K562 (cell line): Measurements from ENCODE around the gene LRP4. TPM values are rescaled to one million over a fixed set of nuclear protein-coding genes. Genes with fewer than 3 reads are reported as not detected.

Experiments used
- ELF1 ChIP-seq: fragments of 200-800 bp; sonication (Bioruptor generic); IDR thresholded peaks from 2 replicates; pipeline ENCODE4 v1.6.1; 2016; ENCODE audit warnings: missing genetic modification characterization, missing compliant biosample characterization
- ETV6 ChIP-seq, 3 experiments: fragments of 150-350 bp in 1 of 3; sonication (generic) in 1 of 3; formaldehyde crosslinking in 1 of 3; IDR thresholded peaks; 2 replicates each; pipeline versions ENCODE4 v1.6.1 to v1.8.0; 2014 to 2022; ENCODE audit warnings: borderline replicate concordance in 2 of 3, low read depth in 2 of 3, antibody characterized with exemption in 1 of 3, low read length in 1 of 3, mild to moderate bottlenecking in 1 of 3, missing genetic modification reagents in 1 of 3
- FOXJ2 ChIP-seq: fragments of 200-800 bp; sonication (Bioruptor generic); IDR thresholded peaks from 2 replicates; pipeline ENCODE4 v1.6.1; 2016; ENCODE audit warnings: missing genetic modification characterization, missing compliant biosample characterization
- FOXJ3 ChIP-seq: sonication (generic); formaldehyde crosslinking; IDR thresholded peaks from 2 replicates; pipeline ENCODE4 v1.4.0; 2020; ENCODE audit warnings: mild to moderate bottlenecking, missing genetic modification reagents
- HCFC1 ChIP-seq: IDR thresholded peaks from 2 replicates; pipeline ENCODE4 v1.6.1; 2012; ENCODE audit warnings: low read depth, low read length, improper control_type of control experiment
- HDAC8 ChIP-seq: fragments of 450-650 bp; IDR thresholded peaks from 2 replicates; pipeline ENCODE4 v1.6.1; 2016; ENCODE audit warnings: mild to moderate bottlenecking, missing genetic modification characterization, moderate library complexity, missing compliant biosample characterization
- HMG20A ChIP-seq: fragments of 450-650 bp; formaldehyde crosslinking; conservative IDR thresholded peaks from 2 replicates; pipeline ENCODE4 v1.4.0; 2020; ENCODE audit warnings: mild to moderate bottlenecking, mixed read lengths
- HNRNPH1 ChIP-seq: fragments of 200-400 bp; formaldehyde crosslinking; optimal IDR thresholded peaks from 2 replicates; pipeline ENCODE3; 2017; ENCODE audit warnings: low read depth, mild to moderate bottlenecking, low read length, moderate library complexity
- ILK ChIP-seq: fragments of 450-650 bp; IDR thresholded peaks from 2 replicates; pipeline ENCODE4 v1.6.1; 2016; ENCODE audit warnings: missing genetic modification characterization, low read depth, mild to moderate bottlenecking, missing compliant biosample characterization, moderate library complexity, borderline replicate concordance
- NCOA1 ChIP-seq: fragments of 450-650 bp; IDR thresholded peaks from 2 replicates; pipeline ENCODE4 v1.6.1; 2016; ENCODE audit warnings: low read depth
- NCOA2 ChIP-seq, 2 experiments: fragments of 450-650 bp; IDR thresholded peaks; 2 replicates each; pipeline ENCODE4 v1.6.1; 2018; ENCODE audit warnings: mild to moderate bottlenecking in 2 of 2, moderate library complexity in 1 of 2; ENCODE audit not compliant: partially characterized antibody in 2 of 2
- NCOA4 ChIP-seq: fragments of 450-650 bp; IDR thresholded peaks from 2 replicates; pipeline ENCODE4 v1.6.1; 2018; ENCODE audit warnings: mild to moderate bottlenecking; ENCODE audit not compliant: partially characterized antibody
- NEUROD1 ChIP-seq: fragments of 150-350 bp; IDR thresholded peaks from 2 replicates; pipeline ENCODE4 v1.6.1; 2014; ENCODE audit warnings: borderline replicate concordance, low read length, low read depth; ENCODE audit not compliant: partially characterized antibody
- PTBP1 ChIP-seq: fragments of 200-400 bp; formaldehyde crosslinking; IDR thresholded peaks from 2 replicates; pipeline ENCODE4 v1.6.1; 2017; ENCODE audit warnings: low read depth, low read length
- SOX6 ChIP-seq: fragments of 450-650 bp; IDR thresholded peaks from 2 replicates; pipeline ENCODE4 v1.6.1; 2014; ENCODE audit warnings: mild to moderate bottlenecking
- TAF15 ChIP-seq: fragments of 200-400 bp; formaldehyde crosslinking; IDR thresholded peaks from 2 replicates; pipeline ENCODE4 v1.6.1; 2017; ENCODE audit warnings: mild to moderate bottlenecking, low read depth, low read length, moderate library complexity
- ZSCAN32 ChIP-seq: fragments of 450-650 bp; formaldehyde crosslinking; IDR thresholded peaks from 2 replicates; pipeline ENCODE4 v1.4.0; 2020; ENCODE audit warnings: mild to moderate bottlenecking, moderate library complexity
- polyA plus RNA-seq, 8 experiments: library from polyadenylated mRNA; depleted of rRNA in 4 of 8; stranded (reverse) in 5 of 8; unstranded in 3 of 8; fragments of >200 nt; fragmentation: Nextera tagmentation in 2 of 8; fragmentation: Illumina TruSeq in 1 of 8; extraction: Ambion mirVana in 2 of 8; extraction: Trizol in 1 of 8; gene quantifications; 2 replicates each; pipeline versions ENCODE4 v1.2.1 to v1.2.3, GENCODE V29; 2011 to 2014; ENCODE audit warnings: inconsistent platforms in 1 of 8, missing spikeins in 1 of 8
- total RNA-seq, 7 experiments: library from RNA; depleted of rRNA in 6 of 7; stranded (reverse); fragments of >200 nt in 6 of 7; fragmentation: Illumina TruSeq in 2 of 7; extraction: Trizol in 2 of 7; gene quantifications; 2 replicates each; pipeline versions ENCODE4 v1.2.1 to v1.2.3, GENCODE V29; 2011 to 2021; ENCODE audit warnings: low replicate concordance in 1 of 7
- TF ChIP-seq, protein P1 (sequence below): fragments of 250-450 bp; sonication (Bioruptor Pico); IDR thresholded peaks from 2 replicates; pipeline ENCODE4 v1.5.0; 2022; ENCODE audit warnings: mild to moderate bottlenecking
- TF ChIP-seq, protein P2 (sequence below): fragments of 450-650 bp; formaldehyde crosslinking; IDR thresholded peaks from 2 replicates; pipeline ENCODE4 v1.4.0; 2022; ENCODE audit warnings: missing genetic modification characterization
- TF ChIP-seq, protein P3 (sequence below): sonication (generic); formaldehyde crosslinking; IDR thresholded peaks from 2 replicates; pipeline ENCODE4 v1.8.0; 2022; ENCODE audit warnings: mild to moderate bottlenecking, missing genetic modification reagents
- TF ChIP-seq, protein P4 (sequence below): sonication (generic); formaldehyde crosslinking; IDR thresholded peaks from 2 replicates; pipeline ENCODE4 v1.8.0; 2022; ENCODE audit warnings: missing genetic modification reagents, mild to moderate bottlenecking, borderline replicate concordance
- TF ChIP-seq, protein P5 (sequence below): sonication (generic); IDR thresholded peaks from 2 replicates; pipeline ENCODE4 v1.6.1; 2016

The LRP4 gene
- total and polyA plus RNA-seq, 9 of the 15 experiments (the other 6 are each of a cell fraction or from before 2014, with no cell fraction given): 0.04 to 0.54 (median 0.10) TPM

DNA sequence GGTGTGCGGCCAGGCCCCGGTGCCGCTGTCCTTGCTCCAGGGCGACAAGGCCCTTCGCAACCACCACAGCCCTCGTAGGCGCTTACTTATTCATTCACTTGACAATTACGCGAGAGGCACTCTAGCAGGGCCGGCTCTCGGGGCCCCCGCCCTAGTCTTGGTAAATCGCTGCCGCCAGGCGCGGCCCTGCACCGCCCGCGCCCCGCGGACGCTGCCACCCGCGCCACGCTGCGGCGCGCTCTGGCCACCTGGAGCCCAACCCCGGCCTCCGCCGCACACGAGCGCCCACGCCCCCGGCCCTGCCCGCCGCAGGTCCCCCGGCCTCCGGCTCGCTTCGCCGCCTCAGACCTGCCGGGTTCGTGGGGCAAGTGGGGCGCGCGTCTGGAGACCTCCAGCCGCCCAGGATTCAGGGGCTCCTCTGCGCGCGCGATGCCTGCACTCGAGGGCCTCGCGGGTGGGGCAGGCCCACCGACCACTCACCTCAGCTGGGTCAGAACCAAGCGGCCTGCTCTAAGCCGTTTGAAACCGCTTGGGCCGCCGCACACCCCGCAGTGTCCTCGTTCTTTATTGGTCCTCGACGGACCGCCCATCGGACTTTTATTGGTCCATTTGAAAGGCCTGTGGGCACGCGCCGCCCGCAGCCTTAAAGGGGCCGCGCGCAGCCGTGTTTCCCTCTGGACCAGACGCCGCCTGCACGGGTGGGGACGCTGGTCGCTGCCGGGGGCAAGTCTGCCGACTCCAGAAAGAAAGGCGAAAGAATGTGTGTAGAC, 72.4 kb downstream of the LRP4 start, which contains the start of gene CKAP5 (continued):
- TF ChIP-seq TAF15 (no peak), NCOA4 (no peak), HMG20A (CRISPR knock-in tag) (no peak), NCOA2 (IDR thresholded peaks at IDR 0.05; ENCODE audit: partially characterized antibody in 2 of 2) (no peak), ZSCAN32 (no peak), SOX6 (peak; percentile 24; the same call in 1 of the 2 replicates), FOXJ3 (CRISPR knock-in tag) (no peak), NEUROD1 (peak; percentile 99), ELF1 (tag) (no peak), NCOA1 (no peak), HNRNPH1 (no peak), ETV6 (IDR thresholded peaks at IDR 0.05; ENCODE audit: borderline replicate concordance in 1 of 2, low read depth in 2 of 2, low read length in 1 of 2) (no peak), ETV6 (CRISPR knock-in tag; IDR thresholded peaks at IDR 0.05; ENCODE audit: borderline replicate concordance) (0 out of 2 replicates have a peak, but pooled peaks have one; percentile 56), ILK (no peak), HCFC1 (peak; percentile 62), PTBP1 (no peak), HDAC8 (tag) (no peak), FOXJ2 (no peak)
- TF ChIP-seq, protein P1, sequence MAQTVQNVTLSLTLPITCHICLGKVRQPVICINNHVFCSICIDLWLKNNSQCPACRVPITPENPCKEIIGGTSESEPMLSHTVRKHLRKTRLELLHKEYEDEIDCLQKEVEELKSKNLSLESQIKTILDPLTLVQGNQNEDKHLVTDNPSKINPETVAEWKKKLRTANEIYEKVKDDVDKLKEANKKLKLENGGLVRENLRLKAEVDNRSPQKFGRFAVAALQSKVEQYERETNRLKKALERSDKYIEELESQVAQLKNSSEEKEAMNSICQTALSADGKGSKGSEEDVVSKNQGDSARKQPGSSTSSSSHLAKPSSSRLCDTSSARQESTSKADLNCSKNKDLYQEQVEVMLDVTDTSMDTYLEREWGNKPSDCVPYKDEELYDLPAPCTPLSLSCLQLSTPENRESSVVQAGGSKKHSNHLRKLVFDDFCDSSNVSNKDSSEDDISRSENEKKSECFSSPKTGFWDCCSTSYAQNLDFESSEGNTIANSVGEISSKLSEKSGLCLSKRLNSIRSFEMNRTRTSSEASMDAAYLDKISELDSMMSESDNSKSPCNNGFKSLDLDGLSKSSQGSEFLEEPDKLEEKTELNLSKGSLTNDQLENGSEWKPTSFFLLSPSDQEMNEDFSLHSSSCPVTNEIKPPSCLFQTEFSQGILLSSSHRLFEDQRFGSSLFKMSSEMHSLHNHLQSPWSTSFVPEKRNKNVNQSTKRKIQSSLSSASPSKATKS (CRISPR knock-in tag): no peak
- TF ChIP-seq, protein P2, sequence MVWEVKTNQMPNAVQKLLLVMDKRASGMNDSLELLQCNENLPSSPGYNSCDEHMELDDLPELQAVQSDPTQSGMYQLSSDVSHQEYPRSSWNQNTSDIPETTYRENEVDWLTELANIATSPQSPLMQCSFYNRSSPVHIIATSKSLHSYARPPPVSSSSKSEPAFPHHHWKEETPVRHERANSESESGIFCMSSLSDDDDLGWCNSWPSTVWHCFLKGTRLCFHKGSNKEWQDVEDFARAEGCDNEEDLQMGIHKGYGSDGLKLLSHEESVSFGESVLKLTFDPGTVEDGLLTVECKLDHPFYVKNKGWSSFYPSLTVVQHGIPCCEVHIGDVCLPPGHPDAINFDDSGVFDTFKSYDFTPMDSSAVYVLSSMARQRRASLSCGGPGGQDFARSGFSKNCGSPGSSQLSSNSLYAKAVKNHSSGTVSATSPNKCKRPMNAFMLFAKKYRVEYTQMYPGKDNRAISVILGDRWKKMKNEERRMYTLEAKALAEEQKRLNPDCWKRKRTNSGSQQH: no peak
- TF ChIP-seq, protein P3, sequence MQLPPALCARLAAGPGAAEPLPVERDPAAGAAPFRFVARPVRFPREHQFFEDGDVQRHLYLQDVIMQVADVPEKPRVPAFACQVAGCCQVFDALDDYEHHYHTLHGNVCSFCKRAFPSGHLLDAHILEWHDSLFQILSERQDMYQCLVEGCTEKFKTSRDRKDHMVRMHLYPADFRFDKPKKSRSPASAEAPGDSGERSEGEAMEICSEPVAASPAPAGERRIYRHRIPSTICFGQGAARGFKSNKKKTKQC: peak; percentile 88
- TF ChIP-seq, protein P4, sequence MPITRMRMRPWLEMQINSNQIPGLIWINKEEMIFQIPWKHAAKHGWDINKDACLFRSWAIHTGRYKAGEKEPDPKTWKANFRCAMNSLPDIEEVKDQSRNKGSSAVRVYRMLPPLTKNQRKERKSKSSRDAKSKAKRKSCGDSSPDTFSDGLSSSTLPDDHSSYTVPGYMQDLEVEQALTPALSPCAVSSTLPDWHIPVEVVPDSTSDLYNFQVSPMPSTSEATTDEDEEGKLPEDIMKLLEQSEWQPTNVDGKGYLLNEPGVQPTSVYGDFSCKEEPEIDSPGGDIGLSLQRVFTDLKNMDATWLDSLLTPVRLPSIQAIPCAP (CRISPR knock-in tag): no peak
- TF ChIP-seq, protein P5, sequence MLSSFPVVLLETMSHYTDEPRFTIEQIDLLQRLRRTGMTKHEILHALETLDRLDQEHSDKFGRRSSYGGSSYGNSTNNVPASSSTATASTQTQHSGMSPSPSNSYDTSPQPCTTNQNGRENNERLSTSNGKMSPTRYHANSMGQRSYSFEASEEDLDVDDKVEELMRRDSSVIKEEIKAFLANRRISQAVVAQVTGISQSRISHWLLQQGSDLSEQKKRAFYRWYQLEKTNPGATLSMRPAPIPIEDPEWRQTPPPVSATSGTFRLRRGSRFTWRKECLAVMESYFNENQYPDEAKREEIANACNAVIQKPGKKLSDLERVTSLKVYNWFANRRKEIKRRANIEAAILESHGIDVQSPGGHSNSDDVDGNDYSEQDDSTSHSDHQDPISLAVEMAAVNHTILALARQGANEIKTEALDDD: no peak
